ENCODE results near the gene IQCM. TPM values are rescaled to one million over a fixed set of nuclear protein-coding genes. Genes with fewer than 3 reads are reported as not detected.

Gene IQCM
- polyA plus RNA-seq, 10 donors: not detected

DNA sequence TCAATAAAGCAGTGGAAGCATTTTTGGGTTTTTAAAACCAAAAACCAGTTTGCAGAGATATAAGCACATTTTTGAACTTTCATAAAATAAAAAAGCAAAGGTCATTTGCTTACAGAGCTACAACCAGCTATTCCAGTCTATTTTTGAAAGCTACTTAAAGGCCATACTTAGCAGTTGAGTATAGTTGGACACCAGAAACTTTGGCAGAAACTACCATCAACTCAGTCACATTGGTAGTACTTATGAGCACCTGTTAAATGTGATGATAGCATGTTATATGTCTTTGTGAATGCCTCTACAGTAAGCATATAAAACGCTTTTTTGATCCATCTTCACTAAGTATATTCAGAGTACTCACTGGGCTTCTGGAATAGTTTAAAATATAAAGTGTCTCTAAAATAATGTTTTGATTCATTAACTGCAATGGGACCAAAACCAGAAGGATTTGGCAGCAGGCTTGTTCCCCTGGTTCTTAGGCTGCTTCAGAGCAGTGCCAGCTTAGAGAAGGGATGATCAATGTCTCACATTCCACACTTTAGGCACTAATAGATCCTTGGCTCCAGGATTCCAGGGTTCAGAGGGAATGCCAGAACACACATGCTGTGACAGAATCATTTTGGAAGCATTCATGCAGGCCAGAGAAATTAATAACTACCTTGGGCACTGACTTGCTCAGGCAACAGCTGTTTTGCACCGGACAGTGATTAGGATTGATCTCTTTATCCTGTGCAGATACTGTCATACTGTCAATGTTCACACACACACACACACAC lies 103.9 kb downstream of the IQCM start:
- DNase-seq: peak; percentile 37 to 62 (median 38)

GRCh38 chr4:149709640-149710039 lies 106.0 kb downstream of the IQCM start:
- DNase-seq: no peak

DNA sequence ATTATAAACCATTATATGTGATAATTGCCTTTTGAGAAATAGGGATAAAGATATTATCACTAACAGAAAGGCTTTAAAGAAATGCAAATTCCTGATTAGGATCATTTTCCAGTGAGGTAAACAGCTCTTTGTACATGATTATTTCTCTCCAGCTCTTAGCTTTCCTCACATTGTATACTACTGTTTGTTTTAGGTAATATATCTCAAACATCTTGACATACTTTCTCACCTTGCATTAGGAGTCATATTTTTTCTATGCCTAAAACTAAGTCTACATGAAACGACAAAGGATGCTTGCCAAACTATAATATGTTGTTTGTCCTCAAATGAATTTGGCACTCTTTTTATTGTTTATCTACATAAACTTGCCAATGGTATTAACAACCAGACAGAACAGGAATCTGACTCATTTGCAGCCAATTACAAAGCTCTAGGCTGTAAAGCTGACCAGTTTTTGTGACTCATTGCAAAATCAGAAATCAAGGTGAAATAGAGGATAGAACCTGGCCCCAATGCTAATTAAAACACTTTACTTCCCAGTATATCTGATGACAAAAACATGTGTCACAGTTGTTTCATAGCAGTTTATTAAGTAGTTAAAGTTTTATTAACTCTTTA lies 107.0 kb downstream of the IQCM start:
- DNase-seq: no peak

DNA sequence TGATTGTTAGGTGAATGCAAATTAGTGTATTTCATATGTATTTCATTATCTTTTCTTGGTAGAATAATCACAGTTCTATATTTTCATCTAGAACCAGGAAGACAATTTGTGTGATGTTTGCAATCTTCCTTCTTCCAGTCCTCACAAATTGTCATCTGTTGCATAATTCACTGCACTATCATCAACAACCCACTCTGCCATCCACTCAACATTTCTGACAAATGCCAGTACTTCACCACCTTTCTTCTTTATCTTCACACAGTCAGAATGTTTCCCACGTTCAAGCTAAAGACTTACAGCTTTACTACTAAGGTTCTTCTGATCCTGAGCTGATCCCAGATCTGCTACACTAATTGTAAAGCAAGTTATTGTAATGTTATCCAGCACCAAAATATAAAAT lies 107.8 kb downstream of the IQCM start:
- no peak for DNase-seq

- DNase-seq: peak in 2 of 3 donors; percentile 12 to 33
These were observed 108.7 kb downstream of the IQCM start for GRCh38 chr4:149706942-149707341.

- no peak for DNase-seq
These were observed 113.0 kb downstream of the IQCM start for GRCh38 chr4:149702414-149703293.

- no peak for DNase-seq
These were observed 114.0 kb downstream of the IQCM start for GRCh38 chr4:149701435-149702156.

DNA sequence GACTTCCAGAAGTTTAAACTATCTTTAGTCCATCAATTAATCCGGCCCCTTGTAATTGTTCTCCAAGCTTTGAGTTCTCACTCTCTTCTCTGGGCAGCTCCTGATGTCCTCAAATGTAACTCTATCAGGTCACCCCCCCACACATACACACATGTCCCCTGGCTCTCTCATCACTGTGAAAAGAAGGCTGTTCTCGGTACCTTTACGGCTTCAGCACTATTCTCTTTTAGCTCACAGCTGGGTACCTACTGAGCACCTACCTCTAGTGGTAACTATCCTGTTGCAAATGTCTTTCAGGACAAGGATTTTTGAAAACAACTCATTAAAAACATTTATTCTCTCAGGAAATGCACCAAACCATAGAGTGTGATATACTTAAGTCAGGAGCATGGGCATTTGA lies 115.4 kb downstream of the IQCM start:
- DNase-seq: no peak

DNA sequence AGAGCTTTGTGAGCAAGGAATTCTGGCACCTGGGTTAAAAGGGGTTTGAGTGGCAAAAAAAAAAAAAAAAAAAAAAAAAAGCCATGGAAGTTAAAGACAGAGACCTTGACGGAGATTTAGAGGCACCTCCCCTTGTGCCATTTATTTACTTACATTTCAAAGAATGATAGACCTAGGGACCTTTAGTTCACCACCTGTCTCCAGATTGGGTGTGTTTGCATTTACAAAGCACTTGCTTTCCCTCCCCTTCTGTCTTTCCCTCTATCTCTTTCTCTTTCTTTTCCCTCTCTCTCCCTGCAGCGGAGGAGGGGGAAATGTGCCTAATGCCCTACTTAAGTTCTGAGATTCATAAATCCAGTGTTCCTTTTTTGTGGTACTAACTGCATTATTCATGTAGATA lies 116.0 kb downstream of the IQCM start:
- no peak for DNase-seq

GRCh38 chr4:149690726-149691125 lies 124.9 kb downstream of the IQCM start:
- no peak for DNase-seq

GRCh38 chr4:149684516-149684915 lies 131.1 kb downstream of the IQCM start:
- DNase-seq: no peak

- DNase-seq: peak in 1 of 3 donors; percentile 1
These were observed 139.6 kb downstream of the IQCM start for GRCh38 chr4:149676076-149676475.

GRCh38 chr4:149645790-149646189 lies 169.9 kb downstream of the IQCM start:
- DNase-seq: no peak

DNA sequence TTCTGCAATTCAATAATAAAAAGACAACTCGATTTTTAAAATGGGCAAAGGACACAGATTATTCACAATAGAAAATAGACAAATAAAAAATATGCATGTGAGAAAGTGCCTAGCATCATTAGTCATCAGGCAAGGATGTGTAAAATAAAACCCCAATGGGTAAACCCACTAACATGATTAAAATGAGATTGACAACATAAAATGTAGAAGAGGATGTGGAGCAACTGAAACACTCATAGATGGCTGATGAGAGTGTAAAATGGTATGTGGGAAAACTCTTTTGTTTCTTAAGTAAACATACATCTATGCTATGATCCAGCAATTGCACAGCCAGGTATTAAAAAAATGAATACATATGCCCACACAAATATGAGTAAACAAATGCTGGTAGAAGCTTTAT lies 177.6 kb downstream of the IQCM start:
- no peak for DNase-seq

- DNase-seq: no peak
These were observed 181.3 kb downstream of the IQCM start for GRCh38 chr4:149634368-149634767.

DNA sequence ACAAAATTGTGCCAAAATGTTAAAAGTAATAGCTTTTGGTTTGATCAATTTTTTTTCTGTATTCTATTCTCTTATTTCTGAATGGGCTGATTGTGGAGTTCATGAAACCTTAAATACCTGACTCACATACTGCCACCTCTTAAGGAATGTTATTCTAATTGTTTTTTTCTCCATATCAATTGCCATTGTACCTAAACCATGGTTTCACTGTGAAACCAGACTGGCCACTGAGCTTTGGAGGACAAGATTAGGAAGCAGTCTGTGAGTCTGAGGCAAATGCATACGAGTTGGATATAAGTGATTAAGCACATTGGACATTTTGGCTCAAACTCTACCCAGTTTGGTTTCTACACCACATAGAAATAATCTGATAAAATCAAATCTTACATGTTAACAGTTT lies 184.0 kb downstream of the IQCM start:
- no peak for DNase-seq

DNA sequence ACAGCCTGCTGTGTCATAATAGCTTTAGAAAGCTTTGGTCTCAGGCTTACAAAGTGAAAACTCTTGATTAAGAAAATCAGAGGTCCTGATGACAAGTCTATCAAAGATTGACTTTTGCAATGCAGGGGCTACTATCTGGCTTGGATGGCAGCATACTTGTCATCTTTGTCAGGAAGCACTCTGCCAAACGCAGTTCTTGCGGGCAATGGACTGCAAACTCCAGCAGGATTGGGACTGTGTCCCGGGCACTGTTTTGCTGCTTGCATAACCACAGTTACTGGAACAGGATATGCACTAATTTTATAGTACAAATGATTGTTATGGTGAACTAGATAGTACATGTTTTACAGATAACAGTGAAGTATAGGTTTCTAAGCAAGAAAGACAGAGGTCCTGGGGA lies 185.6 kb downstream of the IQCM start:
- DNase-seq: no peak

DNA sequence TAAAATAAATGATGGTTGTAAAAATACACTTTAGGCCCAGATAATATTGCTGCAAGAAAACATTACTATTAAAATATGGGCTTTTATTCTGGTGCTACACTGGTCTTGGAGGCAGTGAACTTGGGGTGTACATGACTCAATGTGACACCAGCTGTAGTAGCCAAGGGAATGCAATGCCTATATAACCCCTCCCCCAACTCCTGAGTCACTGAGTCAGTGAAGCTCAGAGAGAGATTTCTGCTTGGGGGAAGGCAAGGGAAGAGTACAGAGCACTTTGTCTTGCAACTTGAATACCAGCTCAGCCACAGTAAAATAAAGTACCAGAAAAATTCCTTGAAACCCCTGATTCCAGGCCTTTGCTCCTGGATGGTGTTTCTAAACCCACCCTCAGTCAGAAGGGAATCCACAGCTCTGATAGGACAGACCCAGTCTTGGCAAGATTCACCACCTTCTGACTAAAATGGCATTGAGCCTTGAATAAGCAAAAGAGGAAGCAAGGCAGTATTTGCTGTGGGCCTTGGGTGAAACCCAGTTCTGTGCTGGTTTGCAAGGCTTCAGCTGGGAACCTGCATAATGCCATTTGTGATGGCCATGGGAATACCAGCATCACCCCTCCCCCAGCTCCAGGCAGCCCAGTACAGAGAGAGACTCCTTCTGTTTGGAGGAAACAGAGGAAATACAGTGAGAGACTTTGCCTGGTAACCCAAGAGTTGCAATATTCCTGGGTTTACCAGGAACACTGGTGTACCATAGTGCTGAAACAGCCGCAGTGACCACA lies 209.9 kb downstream of the IQCM start:
- DNase-seq: peak in 1 of 3 donors; percentile 7

GRCh38 chr4:149604827-149605226 lies 210.8 kb downstream of the IQCM start:
- no peak for DNase-seq

GRCh38 chr4:149595500-149595899 lies 220.1 kb downstream of the IQCM start:
- DNase-seq: no peak

DNA sequence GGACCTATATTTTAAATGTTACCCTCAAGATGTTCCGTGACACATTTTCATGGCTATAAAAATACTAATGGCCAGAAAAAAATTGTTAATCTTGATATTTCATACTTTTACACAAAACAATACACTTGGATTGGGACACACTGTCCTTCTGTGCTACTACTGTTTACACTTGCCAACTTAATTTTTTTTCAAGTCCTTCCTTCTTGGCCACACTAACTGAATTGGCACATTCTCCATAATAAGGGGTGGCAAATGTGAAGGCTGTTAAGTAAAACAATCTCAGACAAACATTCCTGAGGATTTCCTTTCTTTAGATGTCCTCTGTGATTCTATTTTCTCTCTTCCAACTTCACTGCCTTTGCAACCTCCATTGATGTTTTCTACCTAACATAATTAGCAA lies 225.8 kb downstream of the IQCM start:
- DNase-seq: no peak
